KBM-7 (cell line): ENCODE results near the gene PYCR2.
"Not testable (repeated sequence)": the region's sequence is repeated elsewhere in the genome, so short reads cannot be mapped to it uniquely, and the experiment has no call there.

Experiments
- DNase-seq: peaks from one replicate; pipeline ENCODE4 v3.0.0-alpha.2; 2015
- in situ Hi-C: fragments of 300-500 bp; cut with MboI; formaldehyde crosslinking; loops from 2 replicates; pipeline ENCODE4 v1.14.3; 2020; ENCODE audit warnings: low sequenced_read_pairs, low pct_unique_long_range_greater_than_20kb, mixed read lengths

PYCR2 gene

GRCh38 chr1:225944951-225945350 is 20.9 kb upstream of the PYCR2 start:
- in situ Hi-C loops, result no loop called here
- DNase-seq, result no peak

GRCh38 chr1:225944387-225944786 is 20.3 kb upstream of the PYCR2 start:
- in situ Hi-C loops, result no loop called here
- DNase-seq, result no peak

- DNase-seq, result no peak
- in situ Hi-C loops, result no loop called here
Observed at GRCh38 chr1:225943582-225943981, 19.5 kb upstream of the PYCR2 start.

GRCh38 chr1:225942574-225942973 is 18.5 kb upstream of the PYCR2 start:
- no peak for DNase-seq

GRCh38 chr1:225941942-225942222 is 17.8 kb upstream of the PYCR2 start:
- in situ Hi-C loops, result no loop called here
- no peak for DNase-seq

More at GRCh38 chr1:225942574-225942973, 18.5 kb upstream of the PYCR2 start:
- in situ Hi-C loops, result no loop called here

- DNase-seq, result no peak
- in situ Hi-C loops, result no loop called here
Observed at GRCh38 chr1:225941187-225941941, 17.3 kb upstream of the PYCR2 start, which contains the start of gene LEFTY2. Gene LEFTY2, minus strand, starts transcription at chr1:225941220. Its CDS starts 80 bp downstream, at chr1:225941140.

- no peak for DNase-seq
- in situ Hi-C loops, result no loop called here
Observed at GRCh38 chr1:225940385-225941151, 16.5 kb upstream of the PYCR2 start.

- in situ Hi-C loops, DNase-seq: not testable (repeated sequence)
Observed at GRCh38 chr1:225939939-225940310, 15.9 kb upstream of the PYCR2 start.

- DNase-seq, in situ Hi-C loops: not testable (repeated sequence)
Observed at GRCh38 chr1:225939097-225939938, 15.3 kb upstream of the PYCR2 start.

GRCh38 chr1:225937048-225937968 is 13.3 kb upstream of the PYCR2 start:
- in situ Hi-C loops, result no loop called here

GRCh38 chr1:225936523-225936922 is 12.5 kb upstream of the PYCR2 start:
- in situ Hi-C loops, result no loop called here
- DNase-seq, result no peak

More at GRCh38 chr1:225937048-225937968, 13.3 kb upstream of the PYCR2 start:
- DNase-seq, result no peak

GRCh38 chr1:225936086-225936485 is 12.0 kb upstream of the PYCR2 start:
- DNase-seq, in situ Hi-C loops: not testable (repeated sequence)

- in situ Hi-C loops, result no loop called here
- DNase-seq, result no peak
Observed at GRCh38 chr1:225934711-225935110, 10.7 kb upstream of the PYCR2 start.

- in situ Hi-C loops, result no loop called here
- DNase-seq, result no peak
Observed at GRCh38 chr1:225933072-225933471, 9.0 kb upstream of the PYCR2 start.

GRCh38 chr1:225931270-225932136 is 7.5 kb upstream of the PYCR2 start:
- no peak for DNase-seq
- in situ Hi-C loops, result no loop called here

- DNase-seq, result no peak
- in situ Hi-C loops, result no loop called here
Observed at GRCh38 chr1:225930566-225930965, 6.5 kb upstream of the PYCR2 start.

- in situ Hi-C loops, DNase-seq: not testable (repeated sequence)
Observed at GRCh38 chr1:225929462-225929861, 5.4 kb upstream of the PYCR2 start.
